GM21526 (cell line): ENCODE measurements around the gene SLC10A7.

ENCODE experiments used
- ATAC-seq: cut with Tn5 transposase; IDR thresholded peaks from one replicate; pipeline ENCODE4 v1.9.1; 2021; ENCODE audit warnings: moderate library complexity; ENCODE audit not compliant: unreplicated experiment, low FRiP score

The SLC10A7 gene

DNA sequence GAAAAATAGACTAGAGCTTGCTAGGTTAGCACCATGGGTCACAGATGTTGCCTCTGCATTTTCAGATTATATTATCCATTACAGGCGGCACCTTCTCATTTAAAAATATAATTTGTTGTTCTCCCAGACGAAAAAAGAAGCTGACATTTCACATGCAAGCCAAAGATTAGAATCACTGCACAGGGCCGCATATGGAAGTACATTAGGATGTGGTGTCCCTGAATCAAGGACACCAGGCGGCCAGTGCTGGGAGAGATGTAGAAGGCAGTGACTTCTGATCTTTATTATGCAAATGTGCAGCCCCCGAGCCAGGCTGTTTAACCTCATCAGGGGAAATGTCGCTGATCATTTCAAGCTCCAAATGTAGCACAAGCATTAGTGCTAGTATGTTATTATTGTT lies 284.6 kb downstream of the SLC10A7 start:
- ATAC-seq = no peak

GRCh38 chr4:146236216-146236615 lies 285.5 kb downstream of the SLC10A7 start:
- ATAC-seq = no peak

DNA sequence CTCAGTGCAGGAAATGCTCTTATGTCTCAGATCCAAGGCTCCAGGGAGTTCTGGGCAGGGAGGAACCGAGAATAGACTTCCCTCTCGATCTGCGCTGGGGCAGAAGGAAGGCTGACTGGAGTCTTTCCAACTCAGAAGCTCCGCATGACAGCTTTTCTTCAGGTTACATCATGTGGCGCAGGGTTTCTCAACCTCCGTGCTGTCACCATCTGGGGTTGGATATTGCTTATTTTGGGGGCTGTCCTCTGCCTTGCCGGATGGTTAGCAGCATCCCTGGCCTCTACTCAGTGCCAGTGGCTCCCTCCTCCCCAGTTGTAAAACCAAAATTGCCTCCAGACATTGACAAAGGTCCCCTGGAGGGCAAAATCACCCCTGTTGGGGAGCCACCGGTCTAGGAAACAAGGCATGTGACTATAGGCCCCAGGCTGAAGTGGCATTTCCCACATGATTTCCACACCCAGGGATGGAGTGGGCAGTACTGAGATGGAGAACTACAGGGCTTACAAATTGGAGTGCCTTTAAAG lies 286.0 kb downstream of the SLC10A7 start:
- ATAC-seq = no peak

GRCh38 chr4:146232131-146232722 lies 289.5 kb downstream of the SLC10A7 start:
- no peak for ATAC-seq

- no peak for ATAC-seq
Observed at GRCh38 chr4:146229406-146229805, 292.3 kb downstream of the SLC10A7 start.

- ATAC-seq = no peak
Observed at GRCh38 chr4:146224326-146224966, 297.3 kb downstream of the SLC10A7 start.

DNA sequence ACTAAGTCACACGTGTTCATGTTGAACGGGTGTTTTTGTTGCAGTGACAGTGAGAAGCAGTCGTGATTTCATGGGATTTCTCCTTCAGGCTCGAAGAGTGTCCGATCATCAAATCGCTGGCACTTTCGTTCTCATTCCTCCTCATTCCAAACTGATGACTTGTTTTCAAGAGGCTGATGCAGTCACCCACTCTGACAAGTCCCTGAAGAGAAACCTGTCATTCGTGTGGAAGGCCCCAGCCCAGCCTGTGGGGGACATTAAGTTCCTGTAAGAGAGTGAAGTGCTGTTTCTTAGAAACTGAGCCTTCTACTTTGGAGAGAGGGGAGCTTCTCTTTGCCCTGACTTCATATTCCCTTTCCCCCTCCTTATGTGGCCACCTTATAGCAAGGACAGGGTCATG lies 299.4 kb downstream of the SLC10A7 start:
- ATAC-seq = no peak

GRCh38 chr4:146214238-146214637 lies 307.5 kb downstream of the SLC10A7 start, which contains the start of gene REELD1:
Gene REELD1 (plus strand): TSS chr4:146214538. CDS start chr4:146216953, 2,415 bp downstream.
- ATAC-seq = no peak

DNA sequence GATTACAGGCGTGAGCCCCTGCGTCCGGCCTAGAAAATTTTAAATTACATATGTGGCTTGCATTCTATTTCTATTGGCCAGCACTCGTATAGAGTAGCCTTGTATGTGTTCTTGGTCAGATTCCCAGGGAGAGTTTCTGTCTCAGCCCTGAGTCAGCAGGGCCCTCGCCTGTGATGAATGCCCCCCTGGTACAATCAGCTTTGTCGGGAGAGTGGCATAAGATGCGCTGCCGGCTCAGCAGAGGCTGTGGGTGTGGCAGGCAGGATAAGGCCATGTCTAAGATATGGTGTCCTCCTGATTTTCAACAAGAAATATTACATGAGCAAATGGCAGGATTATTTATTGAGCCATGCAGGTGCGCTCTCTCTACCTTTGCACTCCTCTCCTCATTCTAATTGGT lies 309.0 kb downstream of the SLC10A7 start:
- ATAC-seq = no peak

DNA sequence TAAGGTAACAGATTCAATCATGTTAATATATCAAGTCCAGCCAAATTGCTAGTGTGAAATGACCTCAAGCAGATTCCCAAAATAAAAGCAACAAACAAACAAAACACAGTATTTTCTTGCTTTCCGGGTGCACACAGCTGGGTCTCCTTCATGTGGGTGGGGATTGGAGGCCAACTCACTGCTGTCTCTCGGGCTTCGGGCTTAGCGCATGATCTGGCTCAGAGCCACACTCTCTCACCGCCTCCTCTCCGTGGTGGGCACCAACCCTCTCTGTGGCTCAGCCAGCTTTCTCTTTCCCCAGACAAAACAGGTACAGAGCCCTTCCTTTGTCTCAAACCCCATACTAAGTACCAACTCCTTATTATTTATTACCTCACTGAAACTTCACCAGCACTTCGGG lies 310.3 kb downstream of the SLC10A7 start:
- no peak for ATAC-seq

DNA sequence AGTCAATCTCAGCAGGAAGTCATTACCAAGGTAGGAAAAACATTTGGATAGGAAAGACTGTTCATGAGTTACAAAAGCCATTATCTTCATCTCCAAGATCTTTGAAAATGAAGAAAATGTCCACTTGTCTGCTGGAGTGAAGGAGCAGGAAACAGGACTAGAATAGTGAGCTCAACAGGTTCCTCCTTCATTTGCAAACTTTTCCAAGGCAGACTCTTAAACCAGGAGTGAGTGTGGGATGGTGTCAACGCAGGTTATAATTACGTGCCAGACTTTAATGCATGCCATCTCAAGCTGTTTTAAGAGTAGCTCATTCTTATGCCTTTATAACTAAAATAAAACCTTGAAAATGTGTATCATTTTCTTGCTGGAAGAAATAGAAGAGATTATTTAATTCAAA lies 310.9 kb downstream of the SLC10A7 start:
- no peak for ATAC-seq

DNA sequence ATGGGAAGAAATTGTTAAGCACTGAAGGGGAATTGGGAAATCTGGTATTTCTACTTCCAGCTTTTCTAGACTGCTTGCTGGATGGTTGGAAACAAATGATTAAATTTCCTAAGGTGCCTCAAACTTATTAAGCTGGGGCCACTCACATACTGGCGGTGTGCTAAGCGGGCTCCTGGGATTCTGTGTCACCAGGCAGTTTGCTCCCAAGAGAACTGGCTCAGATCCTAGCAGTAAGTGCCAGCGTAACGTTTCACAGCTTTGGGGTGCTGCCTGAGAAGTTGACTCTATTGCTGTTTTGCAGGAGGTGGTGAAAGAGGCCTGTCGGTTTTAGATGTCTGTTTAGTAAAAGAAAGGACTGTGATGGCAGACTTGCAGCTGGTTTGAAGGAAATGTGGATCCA lies 314.3 kb downstream of the SLC10A7 start:
- no peak for ATAC-seq
